B cell (primary cell): ENCODE measurements around the gene RAC3.

ENCODE experiments used
- CTCF ChIP-seq: fragments of 200-600 bp; IDR thresholded peaks from one replicate; pipeline ENCODE4 v1.8.0; 2022; ENCODE audit warnings: antibody characterized with exemption, mild to moderate bottlenecking
- EZH2 ChIP-seq: IDR thresholded peaks from 2 replicates; pipeline ENCODE4 v1.6.1; 2012; ENCODE audit warnings: borderline replicate concordance, low read depth, mild to moderate bottlenecking, moderate library complexity, low read length; ENCODE audit not compliant: insufficient read depth, poor library complexity, severe bottlenecking

DNA sequence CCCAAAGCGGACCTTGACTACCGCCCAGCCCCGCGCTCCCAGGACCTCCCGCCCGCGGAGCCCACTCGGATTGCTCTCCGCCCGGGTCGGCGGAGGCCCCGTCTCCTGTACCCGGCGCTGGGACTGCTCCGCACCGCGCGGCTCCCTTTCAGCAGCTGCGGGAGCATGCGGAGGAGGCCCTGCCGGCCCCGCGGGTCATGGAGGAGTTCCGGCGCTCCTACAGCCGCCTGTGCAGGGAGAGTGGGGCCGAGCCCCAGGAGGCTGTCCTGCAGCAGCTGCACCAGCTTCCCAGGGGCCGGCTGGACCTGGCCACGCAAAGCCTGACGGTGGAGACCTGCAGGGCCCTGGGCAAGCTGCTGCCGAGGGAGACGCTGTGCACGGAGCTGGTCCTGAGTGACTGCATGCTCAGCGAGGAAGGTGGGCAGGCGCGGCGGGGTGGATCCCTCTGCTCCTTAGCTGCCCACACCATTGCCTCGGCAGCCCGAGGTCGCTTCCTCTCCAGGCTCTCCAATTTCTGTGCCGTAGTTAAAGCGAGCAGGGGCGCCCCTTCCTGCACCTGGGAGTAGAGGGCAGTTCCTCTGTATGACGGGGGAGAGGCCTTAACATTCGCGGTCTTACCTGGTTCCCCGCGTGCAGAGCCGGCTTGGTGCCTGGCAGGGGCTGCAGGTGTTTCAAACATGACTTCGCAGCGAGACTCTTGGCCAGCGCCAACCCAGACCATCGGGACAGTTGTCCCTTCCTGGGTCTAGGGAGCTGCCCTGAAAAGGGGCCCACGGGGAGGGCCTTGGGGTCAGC, 7.8 kb upstream of the RAC3 start:
- TF ChIP-seq EZH2: no peak
- TF ChIP-seq CTCF: no peak
